GM12878 (cell line): ENCODE data around the gene C2orf92. TPM values are rescaled to one million over a fixed set of nuclear protein-coding genes. Genes with fewer than 3 reads are reported as not detected.

Source experiments
- ATAC-seq: fragments of 200-7000 bp; cut with Tn5 transposase; 3 replicates; pipeline ENCODE4 v1.9.1; 2020; ENCODE audit warnings: mild to moderate bottlenecking, moderate library complexity
- BruUV-seq: library from RNA; stranded (reverse); fragments of 400-500 nt; replicated peaks from 2 replicates; lab custom pipeline; 2021; lab: Mats Ljungman, UMichigan
- CTCF ChIA-PET: fragments of 300-600 bp; sonication (Branson Sonifier 250); formaldehyde crosslinking; extraction: SDS; loops from one replicate; lab custom pipeline; 2021; ENCODE audit warnings: inconsistent platforms; lab: Yijun Ruan, JAX
- POLR2A ChIA-PET: fragments of 350-600 bp; formaldehyde crosslinking; extraction: SDS; loops from one replicate; lab custom pipeline; 2021; ENCODE audit warnings: inconsistent platforms; lab: Charles Lee
- RAD21 ChIA-PET: fragments of 300-600 bp; sonication (Branson Sonifier 250); formaldehyde crosslinking; loops from one replicate; lab custom pipeline; 2023; ENCODE audit warnings: antibody characterized with exemption; ENCODE audit not compliant: unreplicated experiment; lab: Charles Lee
- SMC1A ChIA-PET: fragments of 300-600 bp; sonication (Branson Sonifier 250); formaldehyde crosslinking; loops from one replicate; lab custom pipeline; 2023; ENCODE audit not compliant: unreplicated experiment, uncharacterized antibody; lab: Charles Lee
- DNase-seq: peaks from one replicate; pipeline ENCODE4 v3.0.0-alpha.2; 2011; ENCODE audit warnings: low read depth, low spot score
- FAIRE-seq: peaks from 3 replicates; lab custom pipeline; 2011; peaks lifted over from hg19 to GRCh38; lab: Jason Lieb, UNC
- H2AFZ ChIP-seq: 2 replicates; pipeline ENCODE4 v1.6.0; 2011; ENCODE audit warnings: low read depth, low read length, control low read depth; ENCODE audit not compliant: control insufficient read depth
- H3K27ac ChIP-seq: 2 replicates; pipeline ENCODE4 v1.5.1; 2011; ENCODE audit warnings: control low read depth; ENCODE audit not compliant: control insufficient read depth, insufficient read depth
- H3K27me3 ChIP-seq, 2 experiments: replicated peaks in 1 of 2; 2 replicates each; pipeline versions ENCODE4 v1.6.0 to v1.6.1; 2011; ENCODE audit warnings: low read length in 1 of 2; ENCODE audit not compliant: control insufficient read depth in 2 of 2, insufficient read depth in 2 of 2
- H3K36me3 ChIP-seq, 2 experiments: 2 replicates each; pipeline ENCODE4 v1.5.1; 2011; ENCODE audit warnings: low read length in 1 of 2; ENCODE audit not compliant: control insufficient read depth in 2 of 2, insufficient read depth in 2 of 2
- H3K4me1 ChIP-seq: 2 replicates; pipeline ENCODE4 v1.6.1; 2011; ENCODE audit warnings: mild to moderate bottlenecking, low read length, moderate library complexity, mixed read lengths; ENCODE audit not compliant: control insufficient read depth, insufficient read depth
- H3K4me2 ChIP-seq: 2 replicates; pipeline ENCODE4 v1.6.0; 2011; ENCODE audit warnings: control low read depth; ENCODE audit not compliant: control insufficient read depth, insufficient read depth
- H3K4me3 ChIP-seq: fragments of 200-600 bp; sonication (generic); 2 replicates; pipeline ENCODE4 v1.5.1; 2016
- H3K79me2 ChIP-seq: 2 replicates; pipeline ENCODE4 v1.6.0; 2011; ENCODE audit warnings: low read length; ENCODE audit not compliant: control insufficient read depth, insufficient read depth
- H3K9ac ChIP-seq: 2 replicates; pipeline ENCODE4 v1.8.0; 2011; ENCODE audit warnings: low read length, control low read depth, mixed read lengths; ENCODE audit not compliant: control insufficient read depth, insufficient read depth
- H3K9me3 ChIP-seq: replicated peaks from 3 replicates; pipeline ENCODE4 v1.5.1; 2011; ENCODE audit warnings: mild to moderate bottlenecking, low read length; ENCODE audit not compliant: control insufficient read depth, insufficient read depth
- H4K20me1 ChIP-seq: 2 replicates; pipeline ENCODE4 v1.6.0; 2011; ENCODE audit not compliant: control insufficient read depth, insufficient read depth
- BACH1 ChIP-seq: fragments of 450-650 bp; IDR thresholded peaks from 2 replicates; pipeline ENCODE4 v1.6.1; 2017; ENCODE audit warnings: mild to moderate bottlenecking, borderline replicate concordance
- BMI1 ChIP-seq: fragments of 450-650 bp; IDR thresholded peaks from 2 replicates; pipeline ENCODE4 v1.6.1; 2016; ENCODE audit warnings: mild to moderate bottlenecking, moderate library complexity, borderline replicate concordance
- ESRRA ChIP-seq: IDR thresholded peaks from 2 replicates; pipeline ENCODE4 v1.6.1; 2012; ENCODE audit warnings: mild to moderate bottlenecking, low read length, improper control_type of control experiment
- GATAD2B ChIP-seq: fragments of 450-650 bp; conservative IDR thresholded peaks from 2 replicates; pipeline ENCODE4 v1.6.1; 2017; ENCODE audit warnings: low read depth, mild to moderate bottlenecking, moderate library complexity
- RAD51 ChIP-seq: fragments of 450-650 bp; IDR thresholded peaks from 2 replicates; pipeline ENCODE4 v1.6.1; 2016; ENCODE audit warnings: moderate library complexity, mild to moderate bottlenecking, inconsistent platforms
- RELA ChIP-seq: fragments of 450-650 bp; IDR thresholded peaks from 2 replicates; pipeline ENCODE4 v1.8.0; 2014; ENCODE audit warnings: borderline replicate concordance; ENCODE audit not compliant: partially characterized antibody
- RUNX3 ChIP-seq: IDR thresholded peaks from 2 replicates; pipeline ENCODE4 v1.6.1; 2012; ENCODE audit warnings: low read length, inconsistent platforms
- STAT1 ChIP-seq: fragments of 450-650 bp; conservative IDR thresholded peaks from 2 replicates; pipeline ENCODE4 v1.6.1; 2014; ENCODE audit warnings: antibody characterized with exemption, mild to moderate bottlenecking
- WRNIP1 ChIP-seq: IDR thresholded peaks from 2 replicates; pipeline ENCODE4 v1.6.1; 2011; ENCODE audit warnings: low read depth, low read length, improper control_type of control experiment, borderline replicate concordance
- ZSCAN29 ChIP-seq: fragments of 450-650 bp; IDR thresholded peaks from 2 replicates; pipeline ENCODE4 v1.6.1; 2017; ENCODE audit warnings: mild to moderate bottlenecking, moderate library complexity
- WGBS: methylation state at CpG from one replicate; pipeline ENCODE4 v1.1.6; 2016; ENCODE audit warnings: low lambda C conversion rate; ENCODE audit not compliant: insufficient replicate concordance, insufficient coverage; ENCODE audit errors: missing lambda C conversion rate; 5-methylcytosine and 5-hydroxymethylcytosine counted together
- in situ Hi-C: fragments of 300-500 bp; cut with MboI; formaldehyde crosslinking; loops from 9 replicates; pipeline ENCODE4 v1.14.3; 2018; ENCODE audit warnings: mixed read lengths
- intact Hi-C: fragments of 100-400 bp; cut with micrococcal nuclease; formaldehyde crosslinking; loops from one replicate; pipeline ENCODE4 v1.14.2; 2022; ENCODE audit not compliant: unreplicated experiment
- polyA plus RNA-seq, 11 experiments: library from polyadenylated mRNA; depleted of rRNA in 4 of 11; unstranded in 6 of 11; stranded (reverse) in 5 of 11; fragments of >200 nt; fragmentation: Nextera tagmentation in 4 of 11; fragmentation: Illumina TruSeq in 1 of 11; extraction: Ambion mirVana in 4 of 11; extraction: Trizol in 1 of 11; gene quantifications; 1 replicate in 1 of 11; 2 replicates in 10 of 11; pipeline versions ENCODE4 v1.2.1 to v1.2.3, GENCODE V29; 2011 to 2016; ENCODE audit warnings: inconsistent platforms in 2 of 11, missing spikeins in 2 of 11, low read depth in 1 of 11
- total RNA-seq, 4 experiments: library from RNA; depleted of rRNA in 3 of 4; stranded (reverse); fragments of >200 nt in 3 of 4; fragmentation: Illumina TruSeq in 1 of 4; extraction: Trizol in 1 of 4; gene quantifications; 2 replicates each; pipeline versions ENCODE4 v1.2.1 to v1.2.3, GENCODE V29; 2013 to 2021
- TF ChIP-seq, protein P1 (sequence below): fragments of 450-650 bp; IDR thresholded peaks from 2 replicates; pipeline ENCODE4 v1.6.1; 2017; ENCODE audit warnings: antibody characterized with exemption, mild to moderate bottlenecking, moderate library complexity

The C2orf92 gene
- total and polyA plus RNA-seq, 10 of the 15 experiments (the other 5 are each of a cell fraction or from before 2014, with no cell fraction given): 0.40 to 10.1 (median 3.7) TPM

GRCh38 chr2:97701186-97701585 is 31.7 kb downstream of the C2orf92 start:
- ATAC-seq (no peak), DNase-seq (no peak), FAIRE-seq (no peak)
- intact Hi-C loops: loop anchor here (2.0 to 10.0 kb wide), 2 partner anchors 48 to 484 kb away; no protein-coding TSS in a partner anchor
- Histone ChIP-seq H3K27me3 (no peaks in the 10 kb centered on the region), H3K36me3 (no peaks in the 10 kb centered on the region), H3K79me2 (no peaks in the 10 kb centered on the region), H2AFZ (no peak overlapping the region), H3K27ac (no peak overlapping the region), H3K4me2 (no peak overlapping the region), H3K9me3 (no peaks in the 10 kb centered on the region), H3K4me3 (no peak overlapping the region), H3K4me1 (no peaks in the 10 kb centered on the region; the same call in 1 of the 2 replicates), H3K9ac (no peak overlapping the region), H4K20me1 (no peaks in the 10 kb centered on the region)
- ChIA-PET RAD21 (interaction anchor here (1.3 to 4.7 kb wide), 2 partner anchors 8 to 110 kb away, joined by 6 to 15 read pairs; no protein-coding TSS in a partner anchor), CTCF (interaction anchor here (0.7 to 7.8 kb wide), 5 partner anchors 9 to 684 kb away, joined by 3 to 168 read pairs (median 3); partner anchors contain the start of gene ANKRD36B), POLR2A (no interaction called here), SMC1A (interaction anchor here (4.2 to 6.2 kb wide), 2 partner anchors 37 to 684 kb away, joined by 34 to 81 read pairs; partner anchors contain the start of gene ACTR1B)
- in situ Hi-C loops: loop anchor here (5.0 kb wide), 2 partner anchors 114 to 686 kb away; partner anchors contain the start of gene ANKRD36B
- WGBS: 50% methylated on average over 13 of the region's 13 CpGs
- TF ChIP-seq RUNX3: no peak
- TF ChIP-seq BMI1: no peak
- TF ChIP-seq RAD51: no peak
- TF ChIP-seq ESRRA: no peak
- TF ChIP-seq GATAD2B: no peak
- BruUV-seq: no TSS peak

DNA sequence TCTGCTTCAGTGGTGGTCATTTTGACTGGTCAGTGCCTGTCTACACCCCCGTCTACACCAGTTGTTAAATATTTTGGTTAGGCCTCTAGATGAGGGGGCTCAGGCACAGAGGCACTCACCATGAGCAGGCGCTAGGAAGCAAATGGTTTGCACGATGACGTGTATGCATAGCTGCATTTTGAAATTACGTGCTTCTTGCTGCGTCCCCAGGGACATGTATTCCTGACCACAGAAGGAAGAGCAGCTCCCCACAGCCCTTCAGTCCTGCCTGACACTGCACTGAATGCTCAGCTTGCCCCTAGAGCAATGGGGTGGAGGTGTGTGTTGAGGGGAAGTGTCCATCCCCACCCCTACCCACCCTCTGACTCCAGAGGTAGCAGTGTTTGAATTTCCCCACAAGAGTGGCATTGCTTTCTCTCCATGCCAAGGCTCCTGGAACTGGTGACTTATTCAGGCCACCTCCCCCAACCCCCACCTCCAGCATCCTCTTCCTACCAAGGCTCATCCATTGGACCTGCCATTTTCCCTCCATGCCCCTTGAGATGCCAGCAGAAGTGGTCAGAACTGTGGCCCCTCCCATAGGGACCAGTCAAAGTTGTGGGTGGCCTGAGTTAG is 32.4 kb downstream of the C2orf92 start:
- ATAC-seq: no peak; the same call in 2 of the 3 replicates
- CTCF ChIA-PET: interaction anchor here (0.7 to 7.8 kb wide), 6 partner anchors 8 to 683 kb away, joined by 3 to 168 read pairs (median 3); partner anchors contain the start of genes ACTR1B and ANKRD36B
- H3K4me2 ChIP-seq: no peak overlapping the region
- no peak overlapping the region for H3K9ac ChIP-seq
- in situ Hi-C loops (loop anchor here (5.0 kb wide), 2 partner anchors 115 to 685 kb away; partner anchors contain the start of gene ANKRD36B), intact Hi-C loops (loop anchor here (2.0 to 10.0 kb wide), 2 partner anchors 47 to 483 kb away; no protein-coding TSS in a partner anchor)
- H3K27me3 ChIP-seq: no peaks in the 10 kb centered on the region
- no peaks in the 10 kb centered on the region for H3K9me3 ChIP-seq
- DNase-seq: no peak
- BruUV-seq: no TSS peak
- no peaks in the 10 kb centered on the region for H4K20me1 ChIP-seq
- FAIRE-seq: no peak
- H3K4me3 ChIP-seq: no peak overlapping the region
- 6% methylated on average over 6 of the region's 6 CpGs for WGBS
- POLR2A ChIA-PET: no interaction called here
- H3K79me2 ChIP-seq: no peaks in the 10 kb centered on the region
- SMC1A ChIA-PET: interaction anchor here (4.2 kb wide), 1 partner anchor 683 kb away, joined by 34 read pairs; no protein-coding TSS in a partner anchor
- no peaks in the 10 kb centered on the region for H3K4me1 ChIP-seq
- H3K36me3 ChIP-seq: no peaks in the 10 kb centered on the region
- RAD21 ChIA-PET: interaction anchor here (1.3 kb wide), 1 partner anchor 111 kb away, joined by 6 read pairs; no protein-coding TSS in a partner anchor
- H3K27ac ChIP-seq: no peak overlapping the region
- no peak overlapping the region for H2AFZ ChIP-seq
- TF ChIP-seq, protein P1, sequence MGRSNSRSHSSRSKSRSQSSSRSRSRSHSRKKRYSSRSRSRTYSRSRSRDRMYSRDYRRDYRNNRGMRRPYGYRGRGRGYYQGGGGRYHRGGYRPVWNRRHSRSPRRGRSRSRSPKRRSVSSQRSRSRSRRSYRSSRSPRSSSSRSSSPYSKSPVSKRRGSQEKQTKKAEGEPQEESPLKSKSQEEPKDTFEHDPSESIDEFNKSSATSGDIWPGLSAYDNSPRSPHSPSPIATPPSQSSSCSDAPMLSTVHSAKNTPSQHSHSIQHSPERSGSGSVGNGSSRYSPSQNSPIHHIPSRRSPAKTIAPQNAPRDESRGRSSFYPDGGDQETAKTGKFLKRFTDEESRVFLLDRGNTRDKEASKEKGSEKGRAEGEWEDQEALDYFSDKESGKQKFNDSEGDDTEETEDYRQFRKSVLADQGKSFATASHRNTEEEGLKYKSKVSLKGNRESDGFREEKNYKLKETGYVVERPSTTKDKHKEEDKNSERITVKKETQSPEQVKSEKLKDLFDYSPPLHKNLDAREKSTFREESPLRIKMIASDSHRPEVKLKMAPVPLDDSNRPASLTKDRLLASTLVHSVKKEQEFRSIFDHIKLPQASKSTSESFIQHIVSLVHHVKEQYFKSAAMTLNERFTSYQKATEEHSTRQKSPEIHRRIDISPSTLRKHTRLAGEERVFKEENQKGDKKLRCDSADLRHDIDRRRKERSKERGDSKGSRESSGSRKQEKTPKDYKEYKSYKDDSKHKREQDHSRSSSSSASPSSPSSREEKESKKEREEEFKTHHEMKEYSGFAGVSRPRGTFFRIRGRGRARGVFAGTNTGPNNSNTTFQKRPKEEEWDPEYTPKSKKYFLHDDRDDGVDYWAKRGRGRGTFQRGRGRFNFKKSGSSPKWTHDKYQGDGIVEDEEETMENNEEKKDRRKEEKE: no peak
- TF ChIP-seq ZSCAN29: no peak
- TF ChIP-seq WRNIP1: no peak
- no peak for TF ChIP-seq RELA
- no peak for TF ChIP-seq STAT1
- TF ChIP-seq BACH1: no peak
